GM21360 (cell line): Measurements from ENCODE around the gene RALGAPA1.

ENCODE experiments used
- ATAC-seq: cut with Tn5 transposase; IDR thresholded peaks from one replicate; pipeline ENCODE4 v1.9.1; 2021; ENCODE audit warnings: mild to moderate bottlenecking, moderate library complexity; ENCODE audit not compliant: unreplicated experiment

Gene RALGAPA1

GRCh38 chr14:35503646-35504045 lies 305.4 kb downstream of the RALGAPA1 start:
- ATAC-seq, result no peak

- ATAC-seq, result no peak
Observed at GRCh38 chr14:35499180-35499579, 309.9 kb downstream of the RALGAPA1 start.

- ATAC-seq, result no peak
Observed at GRCh38 chr14:35495278-35495677, 313.8 kb downstream of the RALGAPA1 start.

GRCh38 chr14:35492569-35493014 lies 316.5 kb downstream of the RALGAPA1 start:
- ATAC-seq, result no peak
